NOMO-1 (cell line): ENCODE results near the gene UCN.
"Not testable (repeated sequence)": the region's sequence is repeated elsewhere in the genome, so short reads cannot be mapped to it uniquely, and the experiment has no call there.

ENCODE experiments used
- DNase-seq, 2 experiments: peaks; one replicate each; lab custom pipeline; 2025; ENCODE audit not compliant: unreplicated experiment in 2 of 2; lab: John Stamatoyannopoulos, UW

Gene UCN

DNA sequence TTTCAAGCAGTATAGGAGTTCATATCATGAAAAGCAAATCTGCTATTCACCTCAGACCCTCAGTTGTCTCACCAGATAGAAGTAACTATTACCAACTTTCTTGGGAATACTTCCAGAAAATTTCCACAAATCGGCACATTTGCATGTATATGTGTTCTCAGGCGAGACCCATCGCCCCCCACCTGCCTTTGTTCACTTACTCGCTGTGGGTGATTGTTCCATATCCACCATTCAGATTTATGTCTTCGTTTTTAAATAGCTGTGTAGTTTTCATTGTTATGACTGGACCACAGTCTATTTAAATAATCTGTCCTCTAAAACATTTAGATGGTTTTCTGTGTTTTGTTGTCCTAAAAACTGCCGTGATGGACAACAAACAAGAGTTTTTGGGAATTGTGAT, 22.8 kb downstream of the UCN start:
- no peak for DNase-seq

DNA sequence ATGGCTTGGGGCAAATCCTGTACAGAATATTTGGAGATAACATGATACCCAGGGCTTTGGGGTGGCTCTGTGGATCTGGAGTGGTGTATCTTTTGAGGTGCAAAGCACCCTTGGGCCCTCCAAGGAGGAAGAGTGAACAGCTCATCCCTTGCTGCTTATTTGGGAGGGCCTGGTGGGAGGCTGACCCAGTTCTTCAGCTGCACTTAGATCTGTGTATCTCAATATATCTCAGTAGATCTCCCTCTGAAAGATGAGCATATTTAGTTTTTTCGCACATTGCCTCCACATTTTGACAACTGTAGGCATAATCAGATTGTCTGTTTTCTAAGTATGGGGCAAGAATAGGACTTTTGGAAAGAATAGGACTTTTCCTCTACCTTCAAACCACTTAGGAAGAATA, 23.2 kb downstream of the UCN start:
- no peak for DNase-seq

DNA sequence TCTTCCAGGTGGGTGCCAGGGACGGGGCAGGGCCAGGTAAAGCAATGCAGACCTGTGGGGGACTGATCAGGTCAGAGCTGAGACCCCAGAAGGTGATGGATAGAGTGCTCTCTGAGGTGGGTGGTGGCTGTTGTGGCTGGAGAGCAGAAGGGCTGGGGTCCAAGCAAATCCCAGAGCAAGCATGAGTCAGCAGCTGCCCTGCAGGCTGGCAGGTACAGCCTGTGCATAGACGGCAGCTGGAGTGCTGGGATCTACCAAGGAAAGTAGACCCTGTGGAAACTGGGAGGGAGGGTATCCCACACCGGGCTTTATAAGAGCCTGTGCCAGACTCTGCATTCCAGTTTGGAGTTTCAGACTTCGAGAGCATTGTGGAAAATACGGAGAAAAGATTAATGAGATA, 25.4 kb downstream of the UCN start:
- no peak for DNase-seq

DNA sequence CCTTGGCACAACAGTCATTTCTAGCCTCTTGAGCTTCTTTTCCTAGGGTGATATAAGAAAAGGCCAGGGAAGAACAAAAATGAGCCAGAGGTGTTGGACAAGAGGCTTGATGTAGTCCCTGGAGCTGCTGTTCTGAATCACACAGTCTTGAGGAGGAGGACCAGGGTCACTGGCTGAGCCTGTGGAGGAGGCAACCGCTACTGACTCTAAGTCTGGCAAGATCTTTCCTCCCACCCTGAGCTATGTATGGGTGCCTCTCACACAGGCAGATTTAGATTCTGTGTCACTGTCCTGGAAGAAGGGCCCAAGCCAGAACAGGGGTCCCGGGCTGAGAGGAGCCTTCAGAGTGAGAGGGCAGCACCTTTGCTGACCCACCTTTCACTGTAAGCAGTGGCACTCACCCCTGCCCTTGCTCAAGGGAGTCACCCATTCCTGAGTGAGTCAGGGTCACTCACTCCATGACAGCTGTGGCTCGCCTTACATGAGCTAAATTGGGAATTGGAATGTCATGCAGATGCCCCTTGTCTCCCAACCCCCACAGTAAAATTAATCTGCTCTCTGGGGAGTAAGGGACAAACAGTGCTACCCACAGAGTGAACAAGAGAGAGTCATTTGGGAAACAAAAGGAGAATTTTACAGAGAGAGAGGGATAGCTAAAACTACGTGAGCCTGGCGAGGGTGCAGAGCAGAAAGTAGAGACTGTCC, 26.2 kb downstream of the UCN start, which contains the start of gene TRIM54:
TRIM54 (plus strand) TSS at position 575 of the 705 bp plus-strand sequence. CDS start 303 bp downstream, outside the sequence.
- no peak for DNase-seq

DNA sequence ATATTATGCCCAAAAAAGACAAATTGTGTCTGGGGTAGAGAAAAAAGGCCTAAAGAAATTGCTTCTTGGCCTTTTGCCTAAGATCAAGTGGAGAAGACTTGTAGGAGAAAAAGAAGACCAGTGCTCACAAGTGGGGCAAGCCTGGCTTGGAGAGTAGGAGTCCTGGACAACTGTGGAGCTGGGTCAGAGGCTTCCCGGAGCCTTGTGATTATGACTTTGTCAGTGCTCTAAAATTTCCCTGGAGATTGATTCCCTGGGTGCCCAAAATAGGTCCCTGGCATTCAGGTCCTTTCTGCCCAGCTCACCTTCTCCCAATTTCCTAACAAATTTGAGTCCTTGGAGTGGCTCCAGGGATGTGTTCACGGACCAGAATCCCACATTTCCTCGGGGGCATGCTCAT, 26.8 kb downstream of the UCN start:
- DNase-seq = no peak

DNA sequence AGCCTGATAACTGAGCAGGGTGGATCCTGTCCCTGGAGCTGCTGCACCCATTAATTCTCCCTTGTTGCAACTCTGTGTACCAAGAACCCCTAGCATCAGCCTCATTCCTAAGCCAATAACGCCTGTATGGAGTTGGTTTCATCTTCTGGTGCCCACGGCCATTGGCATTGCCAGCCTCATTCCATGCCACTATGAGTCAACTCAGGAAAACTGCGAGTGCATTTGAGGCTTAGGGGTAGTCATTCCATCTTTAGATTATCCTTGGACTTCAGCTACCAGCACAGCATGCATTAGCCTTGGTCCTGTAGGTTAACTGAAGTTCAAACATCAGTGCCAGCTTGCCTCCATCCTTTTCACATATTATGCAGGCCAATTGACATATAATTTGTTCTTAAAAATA, 27.4 kb downstream of the UCN start:
- DNase-seq = no peak

DNA sequence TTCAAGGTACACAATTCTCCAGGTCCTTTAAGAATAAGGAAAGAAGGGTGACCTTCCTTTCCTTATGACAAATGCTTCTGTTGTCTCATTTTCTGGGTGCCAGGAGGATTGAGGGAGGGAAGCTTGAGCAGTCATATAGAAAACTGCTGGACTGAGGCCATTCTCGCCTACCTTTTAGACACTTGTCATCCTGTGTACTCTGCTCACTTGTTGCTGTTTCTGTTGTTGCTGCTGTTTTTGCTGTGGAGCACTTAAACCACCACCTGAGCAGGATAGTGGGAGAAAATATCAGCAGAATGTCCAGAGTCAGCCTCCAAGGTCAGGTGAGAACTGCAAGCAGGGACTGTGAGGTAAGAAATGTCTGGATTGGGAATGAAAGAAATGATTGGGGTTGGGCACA, 30.2 kb downstream of the UCN start:
- no peak for DNase-seq

DNA sequence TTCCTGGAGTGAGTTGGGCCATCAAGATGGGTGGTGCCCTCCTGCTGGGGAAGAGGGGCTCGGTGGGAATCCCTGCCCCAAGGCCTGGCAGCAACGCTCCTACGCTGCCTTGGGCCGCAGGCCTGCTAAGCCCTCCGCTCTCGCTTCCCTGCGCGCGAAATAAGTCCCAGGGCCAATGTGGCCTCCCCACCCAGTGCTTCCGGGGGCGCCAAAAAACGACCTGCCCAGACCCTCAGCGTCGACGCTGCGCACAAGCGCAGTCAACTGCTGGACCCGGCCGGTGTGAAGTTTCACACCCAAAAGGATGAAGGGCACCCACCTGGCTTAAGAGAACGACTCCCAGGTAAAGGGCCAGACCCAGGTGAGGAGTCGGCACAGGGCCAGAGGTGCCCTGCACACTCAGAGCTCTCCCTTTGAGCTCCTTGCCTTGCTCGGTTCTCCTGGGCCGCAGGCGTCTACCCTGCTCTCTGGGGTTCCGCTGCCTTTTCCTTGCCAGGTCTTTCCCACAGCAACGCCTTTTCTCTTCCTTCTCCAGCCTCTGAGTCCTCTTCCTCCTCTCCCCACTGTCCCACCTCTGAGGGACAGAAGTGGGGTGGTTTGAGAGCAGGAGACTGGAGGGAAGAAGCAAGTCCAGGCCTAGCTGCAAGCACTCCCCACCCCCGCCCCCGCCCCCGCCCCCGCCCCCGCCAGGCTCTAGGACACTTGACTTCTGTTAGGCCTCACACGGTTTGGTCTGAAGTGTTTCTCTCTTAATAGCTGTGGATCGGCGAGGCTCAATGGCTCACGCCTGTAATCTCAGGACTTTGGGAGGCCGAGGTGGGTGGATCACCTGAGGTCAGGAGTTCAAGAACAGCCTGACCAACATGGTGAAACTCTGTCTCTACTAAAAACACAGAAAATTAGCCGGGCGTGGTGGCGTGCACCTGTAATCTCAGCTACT, 32.8 kb downstream of the UCN start, which contains the start of gene DNAJC5G:
DNAJC5G (plus strand) TSS at position 223 of the 940 bp plus-strand sequence. CDS start 1,296 bp downstream, outside the sequence.
- no peak for DNase-seq

DNA sequence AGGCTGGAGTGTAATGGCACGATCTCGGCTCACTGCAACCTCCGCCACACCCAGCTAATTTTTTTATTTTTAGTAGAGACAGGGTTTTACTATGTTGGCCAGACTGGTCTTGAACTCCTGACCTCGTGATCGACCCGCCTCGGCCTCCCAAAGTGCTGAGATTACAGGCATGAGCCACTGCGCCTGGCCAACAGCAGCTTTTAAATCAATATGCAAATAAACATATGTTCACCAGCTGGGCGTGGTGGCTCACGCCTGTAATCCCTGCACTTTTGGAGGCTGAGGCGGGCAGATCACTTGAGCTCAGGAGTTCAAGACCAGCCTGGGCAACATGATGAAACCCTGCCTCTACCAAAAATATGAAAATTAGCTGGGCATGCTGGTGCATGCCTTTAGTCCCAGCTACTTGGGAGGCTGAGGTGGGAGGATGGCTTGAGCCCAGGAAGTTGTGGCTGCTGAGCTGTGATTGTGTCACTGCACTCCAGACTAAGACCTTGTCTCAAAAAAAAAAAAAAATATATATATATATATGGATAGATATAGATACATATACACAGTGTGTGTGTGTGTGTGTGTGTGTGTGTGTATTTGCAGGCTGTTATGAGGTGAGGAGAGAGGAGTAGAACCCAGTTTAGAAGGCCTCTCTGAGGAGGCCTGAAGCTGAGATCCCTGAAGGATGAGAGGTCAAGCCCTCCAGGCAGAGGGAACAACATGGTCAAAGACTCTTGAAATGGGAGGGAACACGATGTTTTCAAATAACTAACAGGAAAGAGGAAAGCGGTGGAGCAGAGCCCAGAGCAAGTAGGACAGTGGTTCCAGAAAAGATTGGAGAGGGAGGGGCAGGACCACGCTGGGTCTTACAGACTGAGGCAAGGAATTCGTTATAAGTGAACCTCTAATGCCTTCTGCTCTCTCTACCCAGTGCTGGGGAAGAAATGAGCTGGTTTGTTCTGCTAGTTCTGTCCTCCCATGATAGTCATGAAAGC, 35.4 kb downstream of the UCN start:
- DNase-seq = not testable (repeated sequence)

DNA sequence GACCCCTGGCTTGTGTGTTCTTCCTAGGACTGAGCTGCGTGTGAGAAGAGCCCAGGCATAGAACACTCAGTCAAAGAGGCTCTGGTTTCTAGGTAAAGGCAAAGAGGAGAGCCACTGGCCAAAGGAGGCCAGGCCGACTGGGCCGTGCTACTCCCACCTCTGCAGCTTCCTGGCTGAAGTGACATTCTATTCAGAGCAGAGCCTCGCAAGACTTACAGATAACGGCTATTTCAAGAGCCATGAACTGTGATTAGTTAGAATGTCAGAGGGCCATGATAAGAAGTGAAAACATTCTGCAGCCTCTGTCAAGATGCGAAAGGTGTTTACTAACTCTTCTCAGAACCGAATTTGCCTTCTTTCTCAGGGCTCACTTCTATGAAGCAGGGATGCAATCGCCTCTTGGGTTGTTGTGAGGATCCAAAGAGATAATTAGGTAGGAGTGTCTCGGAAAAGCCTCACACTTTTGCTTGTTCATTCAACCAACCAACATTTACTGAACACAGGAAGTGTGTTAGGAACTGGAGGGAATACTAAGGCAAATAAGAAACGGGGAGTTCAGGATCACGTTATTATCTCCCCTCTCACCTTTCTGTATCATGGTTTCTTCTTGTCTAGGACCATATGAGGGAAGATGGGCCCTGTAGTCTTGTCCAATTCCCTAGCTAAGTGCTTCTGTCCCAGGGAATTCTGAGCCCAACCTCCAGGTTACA, 36.5 kb downstream of the UCN start:
- DNase-seq = no peak

DNA sequence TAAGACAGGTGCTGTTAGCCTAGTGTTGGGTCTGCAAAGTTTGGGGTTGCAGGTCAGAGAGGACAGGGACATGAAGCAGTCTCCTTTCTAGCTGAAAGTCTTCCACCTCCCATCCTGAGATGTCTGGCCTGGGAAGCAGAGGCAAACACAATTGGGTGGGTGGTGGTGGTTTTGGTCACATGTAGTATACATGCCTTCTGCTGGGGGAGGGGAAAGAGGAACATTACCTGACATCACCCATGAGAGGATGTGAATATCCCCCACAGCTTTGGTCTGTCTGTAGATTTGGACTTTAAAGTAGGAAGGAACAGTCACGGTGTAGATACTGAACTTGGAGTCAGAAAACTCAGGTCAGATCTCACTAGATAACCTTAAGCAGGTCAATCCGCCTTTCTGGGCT, 37.6 kb downstream of the UCN start:
- no peak for DNase-seq

DNA sequence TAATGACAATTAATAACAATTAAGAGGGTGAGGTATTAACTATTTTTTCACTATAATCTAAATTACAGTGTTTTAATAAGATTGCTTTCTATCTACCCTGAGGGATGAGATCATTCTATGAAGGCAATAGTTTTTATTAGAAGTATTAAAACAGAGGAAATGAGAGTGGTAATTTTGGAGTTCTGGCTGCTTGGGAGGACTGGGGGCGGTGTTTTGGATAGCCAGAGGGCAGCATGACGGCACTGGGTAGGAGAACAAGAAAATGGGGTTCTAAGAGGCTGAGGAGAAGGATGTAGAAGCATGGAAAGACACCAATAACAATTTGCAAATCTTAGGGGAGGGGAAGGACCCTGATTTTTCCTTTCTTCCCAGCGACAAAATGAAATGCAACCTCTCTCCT, 38.1 kb downstream of the UCN start:
- no peak for DNase-seq

DNA sequence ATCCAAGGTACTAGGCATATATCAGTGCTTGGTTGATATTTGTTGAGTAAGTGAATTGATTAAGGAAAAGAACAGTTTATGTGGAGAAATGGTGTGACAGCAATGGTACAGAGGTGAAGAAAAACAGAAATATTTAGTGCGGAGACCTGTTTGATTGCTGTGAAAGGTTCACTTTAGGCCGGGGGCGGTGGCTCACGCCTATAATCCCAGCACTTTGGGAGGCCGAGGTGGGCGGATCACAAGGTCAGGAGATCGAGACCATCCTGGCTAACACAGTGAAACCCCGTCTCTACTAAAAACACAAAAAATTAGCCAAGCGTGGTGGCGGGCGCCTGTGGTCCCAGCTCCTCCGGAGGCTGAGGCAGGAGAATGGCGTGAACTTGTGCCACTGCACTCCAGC, 39.9 kb downstream of the UCN start:
- DNase-seq = not testable (repeated sequence)

DNA sequence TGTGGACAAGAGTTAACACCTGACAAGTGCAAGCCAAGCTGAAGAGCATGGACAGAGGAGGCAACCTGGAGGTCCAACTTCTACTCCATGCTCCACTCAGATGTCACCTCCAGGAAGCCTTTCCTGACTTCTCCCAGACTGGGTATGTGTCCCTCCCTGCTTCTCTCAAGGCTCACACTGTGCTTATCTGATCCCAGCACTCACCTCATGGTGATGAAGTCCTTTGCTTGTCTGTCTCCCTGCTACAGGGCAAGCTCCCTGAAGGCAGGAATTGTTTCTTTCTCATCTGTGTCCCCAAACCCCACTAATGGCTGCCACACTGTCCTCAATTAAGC, 42.7 kb downstream of the UCN start:
- DNase-seq = no peak

DNA sequence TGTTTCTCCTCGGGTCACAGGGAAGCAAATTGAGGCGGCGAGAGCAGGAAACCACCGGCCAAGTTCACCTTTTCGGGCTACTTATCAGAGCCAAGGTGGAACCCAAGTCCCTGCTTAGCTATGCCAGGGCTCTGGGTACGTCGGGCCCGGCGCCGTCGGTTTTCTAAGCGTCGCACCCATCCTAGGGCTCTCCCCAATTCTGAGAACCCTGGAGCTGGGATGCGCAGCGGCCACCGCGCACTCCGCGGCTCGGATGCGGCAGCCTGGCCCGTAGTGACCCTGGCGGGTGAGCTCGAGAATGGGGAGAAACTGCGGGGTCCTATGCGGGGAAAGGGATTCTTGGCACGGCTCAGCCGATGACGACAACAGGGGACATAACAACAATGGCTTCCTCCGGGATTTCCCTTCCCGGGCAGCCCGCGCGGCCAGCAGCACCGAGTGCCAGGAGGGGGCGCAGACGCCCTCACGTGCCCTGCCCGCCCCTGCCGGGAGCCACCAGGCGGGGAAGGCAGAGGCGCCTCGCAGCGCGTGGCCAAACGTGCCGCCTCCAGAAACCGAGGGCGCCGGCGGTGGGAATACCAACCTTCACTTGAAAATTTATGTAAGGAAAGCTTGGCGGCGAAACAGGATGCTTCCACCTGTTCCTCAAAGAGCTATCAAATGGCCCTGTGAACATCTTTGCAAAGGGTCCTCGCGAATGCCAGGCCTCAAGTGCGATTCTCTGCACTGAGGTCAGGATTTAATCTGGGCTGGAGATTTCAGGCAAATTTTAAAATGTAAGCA, 43.3 kb downstream of the UCN start:
- DNase-seq = peak; percentile 29 to 30

DNA sequence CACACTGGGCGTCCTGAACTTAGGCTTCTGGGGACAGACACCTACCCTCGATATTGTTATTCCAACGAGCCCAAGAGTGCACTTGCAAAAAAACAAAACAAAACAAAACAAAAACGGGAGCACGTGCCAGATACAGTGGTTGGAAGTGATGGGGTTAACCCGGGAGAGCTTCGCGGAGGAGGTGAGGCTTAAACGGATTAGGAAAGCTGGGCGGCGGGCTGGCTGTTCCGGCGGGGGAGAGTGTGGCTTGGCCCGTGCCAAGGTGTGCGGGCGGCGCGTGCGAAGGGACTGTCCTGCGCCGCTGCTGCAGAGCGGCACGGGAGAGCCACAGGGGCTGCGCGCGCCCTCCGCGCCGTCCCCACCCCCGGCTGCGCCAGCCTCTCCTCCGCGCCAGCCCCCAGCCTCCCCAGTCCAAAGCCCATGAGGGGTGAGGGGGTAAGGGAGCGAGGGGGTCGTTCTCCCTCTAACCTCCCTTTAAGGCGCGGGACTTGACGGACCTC, 43.9 kb downstream of the UCN start:
- peak in 1 of 2 experiments; percentile 12 for DNase-seq

DNA sequence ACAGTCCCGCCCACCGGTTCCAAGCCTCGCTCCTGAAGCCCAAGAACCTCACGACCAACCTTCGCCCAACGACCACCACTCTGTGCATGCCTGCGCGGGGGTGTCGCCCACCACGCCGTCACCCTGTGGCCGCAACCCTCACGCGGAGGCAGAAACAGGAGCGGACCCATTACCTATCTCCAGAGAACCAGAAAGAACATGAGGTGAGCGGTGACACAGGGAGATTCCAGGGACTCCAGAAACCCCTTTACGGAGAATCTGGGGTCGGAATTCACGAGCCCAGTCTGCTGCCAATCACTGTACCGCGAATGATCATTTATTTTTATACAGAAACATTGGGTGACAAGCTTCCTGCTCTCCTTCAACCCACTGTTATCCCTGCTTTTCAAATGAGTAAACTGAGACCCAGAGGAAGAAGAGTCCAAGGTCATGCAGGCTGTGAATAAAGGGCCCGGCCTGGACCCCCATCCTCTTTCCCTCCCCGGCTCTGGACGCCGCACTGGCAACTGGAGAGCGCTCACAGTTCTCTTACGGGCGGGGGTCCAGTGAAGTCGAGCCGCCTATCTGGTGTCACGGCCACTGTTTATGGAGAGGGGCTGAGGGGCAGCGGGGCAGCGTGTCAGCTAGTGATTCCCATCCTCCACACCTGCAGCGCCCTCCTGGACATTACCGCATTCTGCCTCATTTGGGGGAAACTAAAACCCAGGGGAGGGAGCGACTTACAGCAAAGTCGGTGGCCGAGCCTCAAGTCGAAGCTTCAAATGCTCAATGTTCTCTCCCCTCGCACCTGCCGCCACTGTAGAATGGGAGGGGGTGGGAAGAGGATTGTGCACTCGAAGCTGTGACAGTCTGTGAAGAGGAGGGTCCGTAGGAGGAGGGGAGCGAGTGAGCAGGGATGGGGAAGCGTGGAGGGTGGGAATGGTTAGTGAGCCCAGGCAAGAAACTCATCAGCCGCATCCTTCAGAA, 44.7 kb downstream of the UCN start:
- no peak for DNase-seq
